ENCODE data around the gene RPUSD3.

- TF ChIP-seq POLR2A (IDR thresholded peaks at IDR 0.05; ENCODE audit: low read depth, low read length) (no peak), CTCF (conservative IDR thresholded peaks at IDR 0.05; ENCODE audit: low read depth, low read length) (no peak), SMC3 (IDR thresholded peaks at IDR 0.05; ENCODE audit: low read depth, low read length) (no peak), CHD1 (IDR thresholded peaks at IDR 0.05; ENCODE audit: low read depth, low read length) (no peak), RAD21 (IDR thresholded peaks at IDR 0.05; ENCODE audit: low read length) (no peak), NFE2L2 (IDR thresholded peaks at IDR 0.05; ENCODE audit: low read depth, low read length) (no peak), RCOR1 (IDR thresholded peaks at IDR 0.05; ENCODE audit: insufficient replicate concordance, low read length) (no peak), MAZ (IDR thresholded peaks at IDR 0.05; ENCODE audit: borderline replicate concordance, low read depth, low read length) (no peak)
- TF ChIP-seq, protein P1, sequence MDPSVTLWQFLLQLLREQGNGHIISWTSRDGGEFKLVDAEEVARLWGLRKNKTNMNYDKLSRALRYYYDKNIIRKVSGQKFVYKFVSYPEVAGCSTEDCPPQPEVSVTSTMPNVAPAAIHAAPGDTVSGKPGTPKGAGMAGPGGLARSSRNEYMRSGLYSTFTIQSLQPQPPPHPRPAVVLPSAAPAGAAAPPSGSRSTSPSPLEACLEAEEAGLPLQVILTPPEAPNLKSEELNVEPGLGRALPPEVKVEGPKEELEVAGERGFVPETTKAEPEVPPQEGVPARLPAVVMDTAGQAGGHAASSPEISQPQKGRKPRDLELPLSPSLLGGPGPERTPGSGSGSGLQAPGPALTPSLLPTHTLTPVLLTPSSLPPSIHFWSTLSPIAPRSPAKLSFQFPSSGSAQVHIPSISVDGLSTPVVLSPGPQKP (IDR thresholded peaks at IDR 0.05; ENCODE audit: borderline replicate concordance, low read depth, low read length), result no peak
- TF ChIP-seq, protein P2, sequence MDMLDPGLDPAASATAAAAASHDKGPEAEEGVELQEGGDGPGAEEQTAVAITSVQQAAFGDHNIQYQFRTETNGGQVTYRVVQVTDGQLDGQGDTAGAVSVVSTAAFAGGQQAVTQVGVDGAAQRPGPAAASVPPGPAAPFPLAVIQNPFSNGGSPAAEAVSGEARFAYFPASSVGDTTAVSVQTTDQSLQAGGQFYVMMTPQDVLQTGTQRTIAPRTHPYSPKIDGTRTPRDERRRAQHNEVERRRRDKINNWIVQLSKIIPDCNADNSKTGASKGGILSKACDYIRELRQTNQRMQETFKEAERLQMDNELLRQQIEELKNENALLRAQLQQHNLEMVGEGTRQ (IDR thresholded peaks at IDR 0.05; ENCODE audit: low read depth, low read length), result no peak
Measured at GRCh38 chr3:9841015-9841414, 2.8 kb downstream of the RPUSD3 start.
